ENCODE results near the gene ATP10B.

Gene ATP10B

DNA sequence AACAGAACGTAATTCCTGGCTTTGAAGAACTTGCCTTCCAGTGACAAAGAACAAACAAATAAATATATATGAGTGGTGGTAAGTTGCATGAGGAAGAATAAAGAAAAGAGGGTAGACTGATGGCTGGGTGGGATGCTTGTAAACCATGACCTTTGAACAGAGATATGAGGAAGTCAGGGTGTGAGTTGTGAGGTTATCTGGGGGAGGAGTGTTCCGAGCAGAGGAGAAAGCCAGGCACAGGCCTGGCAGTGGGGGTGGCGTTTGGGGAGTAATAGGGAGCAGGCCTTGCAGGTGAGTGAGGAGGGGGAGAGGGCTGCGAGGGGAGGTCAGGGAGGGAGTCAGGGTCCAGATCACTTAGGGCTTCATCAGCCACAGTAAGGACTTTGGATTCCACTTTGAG is 217.0 kb downstream of the ATP10B start:
- Histone ChIP-seq H2BK120ac (ENCODE audit: low read depth, low read length) (no peak overlapping the region), H3K14ac (ENCODE audit: low read length in 2 of 2) (no peak overlapping the region), H3K18ac (ENCODE audit: low read depth in 1 of 2, low read length in 2 of 2) (no peak overlapping the region), H4K91ac (ENCODE audit: low read length) (no peak overlapping the region), H3K9me3 (ENCODE audit: control insufficient read depth, low read length) (no peaks in the 10 kb centered on the region), H2AK5ac (ENCODE audit: low read length, severe bottlenecking) (no peak overlapping the region), H3K79me1 (replicated peaks; ENCODE audit: low read length, poor library complexity, severe bottlenecking) (no peaks in the 10 kb centered on the region), H3K4ac (ENCODE audit: low read depth in 1 of 2, low read length in 2 of 2) (no peak overlapping the region), H3K4me1 (ENCODE audit: control insufficient read depth, insufficient read depth, low read depth, low read length) (no peaks in the 10 kb centered on the region), H3K27me3 (ENCODE audit: control insufficient read depth in 1 of 2, insufficient read depth in 1 of 2, low read length in 2 of 2) (no peaks in the 10 kb centered on the region), H2BK12ac (ENCODE audit: low read length in 2 of 2) (no peak overlapping the region), H3K9ac (ENCODE audit: low read length) (no peak overlapping the region), H2AFZ (ENCODE audit: low read depth, low read length) (no peak overlapping the region), H4K8ac (ENCODE audit: low read length) (no peak overlapping the region), H2BK5ac (ENCODE audit: low read depth, low read length, poor library complexity, severe bottlenecking) (no peak overlapping the region), H3K27ac (ENCODE audit: low read length, poor library complexity, severe bottlenecking) (no peak overlapping the region), H3K4me2 (ENCODE audit: low read length, poor library complexity, severe bottlenecking) (no peak overlapping the region), H3K4me3 (ENCODE audit: insufficient read depth in 1 of 2, low read depth in 1 of 2, low read length in 2 of 2) (no peak overlapping the region), H2BK15ac (ENCODE audit: low read depth, poor library complexity, severe bottlenecking) (no peak overlapping the region), H3K23ac (ENCODE audit: low read length in 2 of 2) (no peak overlapping the region), H3K36me3 (ENCODE audit: control insufficient read depth in 1 of 2, insufficient read depth in 2 of 2, low read depth in 1 of 2, low read length in 2 of 2) (no peaks in the 10 kb centered on the region)
- WGBS = 53% methylated on average over 3 of the region's 4 CpGs
- no peak for DNase-seq

GRCh38 chr5:160629003-160629402 is 223.0 kb downstream of the ATP10B start:
- Histone ChIP-seq H3K27me3 (ENCODE audit: control insufficient read depth in 1 of 2, insufficient read depth in 1 of 2, low read length in 2 of 2) (no peaks in the 10 kb centered on the region), H3K79me1 (replicated peaks; ENCODE audit: low read length, poor library complexity, severe bottlenecking) (no peaks in the 10 kb centered on the region), H2AFZ (ENCODE audit: low read depth, low read length) (no peak overlapping the region), H3K4me1 (ENCODE audit: control insufficient read depth, insufficient read depth, low read depth, low read length) (no peaks in the 10 kb centered on the region), H3K14ac (ENCODE audit: low read length in 2 of 2) (no peak overlapping the region), H2BK5ac (ENCODE audit: low read depth, low read length, poor library complexity, severe bottlenecking) (no peak overlapping the region), H3K4ac (ENCODE audit: low read depth in 1 of 2, low read length in 2 of 2) (no peak overlapping the region), H2BK12ac (ENCODE audit: low read length in 2 of 2) (no peak overlapping the region), H3K18ac (ENCODE audit: low read depth in 1 of 2, low read length in 2 of 2) (no peak overlapping the region), H3K4me2 (ENCODE audit: low read length, poor library complexity, severe bottlenecking) (no peak overlapping the region), H2AK5ac (ENCODE audit: low read length, severe bottlenecking) (no peak overlapping the region), H2BK15ac (ENCODE audit: low read depth, poor library complexity, severe bottlenecking) (no peak overlapping the region), H2BK120ac (ENCODE audit: low read depth, low read length) (no peak overlapping the region), H3K27ac (ENCODE audit: low read length, poor library complexity, severe bottlenecking) (no peak overlapping the region), H3K23ac (ENCODE audit: low read length in 2 of 2) (no peak overlapping the region), H3K4me3 (ENCODE audit: insufficient read depth in 1 of 2, low read depth in 1 of 2, low read length in 2 of 2) (no peak overlapping the region), H3K9me3 (ENCODE audit: control insufficient read depth, low read length) (peaks cover 2% of the 10 kb centered on the region), H4K8ac (ENCODE audit: low read length) (no peak overlapping the region), H3K9ac (ENCODE audit: low read length) (no peak overlapping the region), H3K36me3 (ENCODE audit: control insufficient read depth in 1 of 2, insufficient read depth in 2 of 2, low read depth in 1 of 2, low read length in 2 of 2) (no peaks in the 10 kb centered on the region), H4K91ac (ENCODE audit: low read length) (no peak overlapping the region)
- WGBS = no CpG with 5 or more reads among the region's 2 CpGs
- no peak for DNase-seq

GRCh38 chr5:160628619-160628968 is 223.4 kb downstream of the ATP10B start:
- H3K9me3 ChIP-seq (ENCODE audit: control insufficient read depth, low read length) = peaks cover 2% of the 10 kb centered on the region
- H3K4me2 ChIP-seq (ENCODE audit: low read length, poor library complexity, severe bottlenecking) = no peak overlapping the region
- no peak overlapping the region for H2BK5ac ChIP-seq (ENCODE audit: low read depth, low read length, poor library complexity, severe bottlenecking)
- H3K27me3 ChIP-seq (ENCODE audit: control insufficient read depth in 1 of 2, insufficient read depth in 1 of 2, low read length in 2 of 2) = no peaks in the 10 kb centered on the region
- H2BK15ac ChIP-seq (ENCODE audit: low read depth, poor library complexity, severe bottlenecking) = no peak overlapping the region
- no peak overlapping the region for H3K27ac ChIP-seq (ENCODE audit: low read length, poor library complexity, severe bottlenecking)
- no peak overlapping the region for H2BK120ac ChIP-seq (ENCODE audit: low read depth, low read length)
- H3K23ac ChIP-seq (ENCODE audit: low read length in 2 of 2) = no peak overlapping the region
- no peak overlapping the region for H2AK5ac ChIP-seq (ENCODE audit: low read length, severe bottlenecking)
- H4K91ac ChIP-seq (ENCODE audit: low read length) = no peak overlapping the region
- 95% methylated on average over 1 of the region's 1 CpG for WGBS
- H3K14ac ChIP-seq (ENCODE audit: low read length in 2 of 2) = no peak overlapping the region
- H3K79me1 ChIP-seq (replicated peaks; ENCODE audit: low read length, poor library complexity, severe bottlenecking) = no peaks in the 10 kb centered on the region
- no peaks in the 10 kb centered on the region for H3K36me3 ChIP-seq (ENCODE audit: control insufficient read depth in 1 of 2, insufficient read depth in 2 of 2, low read depth in 1 of 2, low read length in 2 of 2)
- H3K9ac ChIP-seq (ENCODE audit: low read length) = no peak overlapping the region
- no peak overlapping the region for H2AFZ ChIP-seq (ENCODE audit: low read depth, low read length)
- no peak overlapping the region for H4K8ac ChIP-seq (ENCODE audit: low read length)
- no peak overlapping the region for H3K4ac ChIP-seq (ENCODE audit: low read depth in 1 of 2, low read length in 2 of 2)
- no peak overlapping the region for H3K18ac ChIP-seq (ENCODE audit: low read depth in 1 of 2, low read length in 2 of 2)
- no peaks in the 10 kb centered on the region for H3K4me1 ChIP-seq (ENCODE audit: control insufficient read depth, insufficient read depth, low read depth, low read length)
- no peak overlapping the region for H2BK12ac ChIP-seq (ENCODE audit: low read length in 2 of 2)
- H3K4me3 ChIP-seq (ENCODE audit: insufficient read depth in 1 of 2, low read depth in 1 of 2, low read length in 2 of 2) = no peak overlapping the region
- DNase-seq = no peak

GRCh38 chr5:160627921-160628618 is 223.9 kb downstream of the ATP10B start:
- Histone ChIP-seq H2BK5ac (ENCODE audit: low read depth, low read length, poor library complexity, severe bottlenecking) (no peak overlapping the region), H3K18ac (ENCODE audit: low read depth in 1 of 2, low read length in 2 of 2) (no peak overlapping the region), H3K4me3 (ENCODE audit: insufficient read depth in 1 of 2, low read depth in 1 of 2, low read length in 2 of 2) (no peak overlapping the region), H2BK15ac (ENCODE audit: low read depth, poor library complexity, severe bottlenecking) (no peak overlapping the region), H2AFZ (ENCODE audit: low read depth, low read length) (no peak overlapping the region), H3K9ac (ENCODE audit: low read length) (no peak overlapping the region), H3K23ac (ENCODE audit: low read length in 2 of 2) (no peak overlapping the region), H3K4me2 (ENCODE audit: low read length, poor library complexity, severe bottlenecking) (no peak overlapping the region), H3K27me3 (ENCODE audit: control insufficient read depth in 1 of 2, insufficient read depth in 1 of 2, low read length in 2 of 2) (no peaks in the 10 kb centered on the region), H4K91ac (ENCODE audit: low read length) (no peak overlapping the region), H3K27ac (ENCODE audit: low read length, poor library complexity, severe bottlenecking) (no peak overlapping the region), H4K8ac (ENCODE audit: low read length) (no peak overlapping the region), H3K36me3 (ENCODE audit: control insufficient read depth in 1 of 2, insufficient read depth in 2 of 2, low read depth in 1 of 2, low read length in 2 of 2) (no peaks in the 10 kb centered on the region), H3K9me3 (ENCODE audit: control insufficient read depth, low read length) (peaks cover 5% of the 10 kb centered on the region), H2BK12ac (ENCODE audit: low read length in 2 of 2) (no peak overlapping the region), H3K79me1 (replicated peaks; ENCODE audit: low read length, poor library complexity, severe bottlenecking) (no peaks in the 10 kb centered on the region), H2BK120ac (ENCODE audit: low read depth, low read length) (no peak overlapping the region), H3K4ac (ENCODE audit: low read depth in 1 of 2, low read length in 2 of 2) (no peak overlapping the region), H2AK5ac (ENCODE audit: low read length, severe bottlenecking) (no peak overlapping the region), H3K14ac (ENCODE audit: low read length in 2 of 2) (no peak overlapping the region), H3K4me1 (ENCODE audit: control insufficient read depth, insufficient read depth, low read depth, low read length) (no peaks in the 10 kb centered on the region)
- WGBS = 41% methylated on average over 5 of the region's 5 CpGs
- DNase-seq = no peak

Measured in mesenchymal stem cell (in vitro differentiated cells and primary cell).